Left renal cortex interstitium (tissue), 4 donors: ENCODE results near the gene OLFML2B. TPM values are rescaled to one million over a fixed set of nuclear protein-coding genes. Genes with fewer than 3 reads are reported as not detected.

Source experiments
- DNase-seq, 4 donors: peaks; one replicate each; pipeline ENCODE4 v3.0.0-alpha.2; 2013; ENCODE audit warnings: low read depth in 4 of 4, low spot score in 2 of 4, missing footprints in 1 of 4
- polyA plus RNA-seq, 4 donors: library from polyadenylated mRNA; unstranded; fragments of 120-200 nt; gene quantifications; one replicate each; pipeline ENCODE4 v1.2.1, GENCODE V29; 2013; ENCODE audit not compliant: insufficient read length in 4 of 4

Gene OLFML2B
- polyA plus RNA-seq, 4 donors: 7.6 to 13.6 (median 11.0) TPM

- no peak for DNase-seq
Measured at GRCh38 chr1:161951646-161952045, 72.0 kb downstream of the OLFML2B start.

GRCh38 chr1:161950377-161950776 is 73.3 kb downstream of the OLFML2B start:
- DNase-seq: no peak

- no peak for DNase-seq
Measured at GRCh38 chr1:161949548-161949947, 74.1 kb downstream of the OLFML2B start.

- DNase-seq: no peak
Measured at GRCh38 chr1:161948435-161948834, 75.2 kb downstream of the OLFML2B start.

- DNase-seq: no peak
Measured at GRCh38 chr1:161946071-161946987, 77.3 kb downstream of the OLFML2B start.

GRCh38 chr1:161945306-161946060 is 78.2 kb downstream of the OLFML2B start:
- no peak for DNase-seq

DNA sequence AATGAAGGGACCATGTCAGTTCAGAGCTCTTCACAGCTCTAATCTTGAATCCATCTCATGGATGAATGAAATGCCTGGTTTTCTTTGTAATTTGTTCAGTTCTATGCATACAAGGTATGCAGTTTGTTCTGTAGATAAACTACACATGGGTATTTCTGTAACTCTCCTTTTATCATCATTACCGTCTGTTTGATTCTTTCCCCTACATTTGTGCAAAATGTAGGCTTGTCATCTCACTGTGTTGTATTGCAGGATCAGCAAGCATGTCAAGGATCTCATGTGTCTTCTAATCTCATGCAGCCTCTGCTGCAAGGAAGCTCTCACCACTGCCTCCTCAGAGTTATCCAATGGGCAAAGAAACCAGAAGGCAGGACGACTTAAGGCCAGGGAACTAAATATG is 79.3 kb downstream of the OLFML2B start:
- no peak for DNase-seq

DNA sequence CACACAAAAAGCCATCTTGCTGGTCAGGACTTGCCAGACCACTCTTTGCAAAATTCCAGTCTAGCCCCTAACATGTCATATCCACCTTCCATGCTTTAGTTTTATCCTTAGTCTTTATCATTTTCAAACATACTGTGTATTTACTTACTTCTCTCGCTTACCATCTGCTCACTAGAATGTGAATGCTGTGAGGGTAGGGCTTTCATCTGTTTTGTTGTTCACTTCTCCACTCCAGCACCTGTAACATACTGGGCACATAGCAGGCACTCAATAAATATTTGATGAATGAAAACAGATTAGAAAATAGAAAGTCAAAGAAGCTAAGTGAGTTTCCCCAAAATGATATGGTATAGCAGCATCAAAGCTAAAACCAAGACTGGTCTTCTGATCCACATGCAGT is 79.9 kb downstream of the OLFML2B start:
- no peak for DNase-seq

DNA sequence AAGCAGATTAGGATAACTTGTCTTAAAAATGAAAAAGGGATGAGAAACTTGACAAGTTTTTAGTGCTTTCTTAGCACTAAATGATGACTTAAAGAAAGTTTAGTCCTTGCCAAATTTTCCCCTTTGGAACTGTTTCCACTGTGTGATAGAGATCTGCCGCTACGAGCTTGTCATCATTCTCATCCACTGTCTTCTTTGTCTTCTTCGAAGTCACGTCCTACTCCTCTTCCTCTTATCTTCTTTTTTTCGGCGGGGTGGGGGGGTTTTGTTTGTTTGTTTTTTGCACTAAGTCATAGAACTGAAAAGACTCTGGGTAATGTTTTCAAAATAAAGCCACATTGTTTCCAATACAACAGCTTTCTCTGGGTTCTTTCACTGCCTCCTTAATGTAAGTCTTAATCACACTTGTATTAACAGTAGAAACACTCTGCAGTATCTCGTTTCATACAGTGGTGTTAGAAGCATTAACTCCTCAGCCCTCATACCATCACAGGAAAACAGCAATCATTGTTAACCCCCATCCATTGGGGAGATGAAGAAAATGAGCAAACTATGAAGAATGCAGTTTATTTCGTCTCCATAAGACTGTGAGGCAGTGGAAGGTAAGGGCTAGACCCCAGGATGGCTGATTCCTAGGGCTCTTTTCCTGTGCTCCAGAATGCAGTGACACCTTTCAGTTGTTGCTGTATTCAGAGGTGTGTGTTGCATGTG is 81.8 kb downstream of the OLFML2B start:
- DNase-seq: no peak

GRCh38 chr1:161940866-161941591 is 82.6 kb downstream of the OLFML2B start:
- no peak for DNase-seq

DNA sequence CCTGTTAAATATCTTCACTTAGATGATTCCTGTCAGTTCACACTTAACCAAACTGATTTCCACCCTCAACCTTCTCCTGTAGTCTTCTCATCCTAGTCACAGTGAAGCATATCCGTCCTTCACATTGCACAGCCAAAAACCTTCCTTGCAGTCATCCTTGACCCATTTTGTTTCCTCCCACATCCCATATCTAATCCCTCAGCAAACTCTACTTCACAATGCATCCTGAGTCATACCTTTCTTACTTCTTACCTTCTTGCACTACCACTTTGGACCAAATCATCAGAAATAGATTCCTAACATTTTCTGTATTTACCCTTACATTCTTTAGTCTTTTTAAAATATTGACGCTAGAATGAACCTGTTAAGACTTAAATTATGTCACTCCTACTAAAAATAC is 86.9 kb downstream of the OLFML2B start:
- no peak for DNase-seq

- no peak for DNase-seq
Measured at GRCh38 chr1:161935264-161935663, 88.4 kb downstream of the OLFML2B start.

GRCh38 chr1:161933592-161934588 is 89.8 kb downstream of the OLFML2B start:
- DNase-seq: no peak

Other genes with a start within 250 kb of the OLFML2B start
- 10 to 100 TPM in 2 of 4 donors, 1 to 10 TPM in 2; 8.1 to 12.8 (median 10.7) TPM for gene NOS1AP, start 45.8 kb upstream of the OLFML2B start, polyA plus RNA-seq